ENCODE measurements around the gene SUN1.
A peak's percentile ranks its signal among the peaks of the same experiment; 100 is the strongest.
"Not testable (repeated sequence)": the region's sequence is repeated elsewhere in the genome, so short reads cannot be mapped to it uniquely, and the experiment has no call there.

The SUN1 gene, protein sequence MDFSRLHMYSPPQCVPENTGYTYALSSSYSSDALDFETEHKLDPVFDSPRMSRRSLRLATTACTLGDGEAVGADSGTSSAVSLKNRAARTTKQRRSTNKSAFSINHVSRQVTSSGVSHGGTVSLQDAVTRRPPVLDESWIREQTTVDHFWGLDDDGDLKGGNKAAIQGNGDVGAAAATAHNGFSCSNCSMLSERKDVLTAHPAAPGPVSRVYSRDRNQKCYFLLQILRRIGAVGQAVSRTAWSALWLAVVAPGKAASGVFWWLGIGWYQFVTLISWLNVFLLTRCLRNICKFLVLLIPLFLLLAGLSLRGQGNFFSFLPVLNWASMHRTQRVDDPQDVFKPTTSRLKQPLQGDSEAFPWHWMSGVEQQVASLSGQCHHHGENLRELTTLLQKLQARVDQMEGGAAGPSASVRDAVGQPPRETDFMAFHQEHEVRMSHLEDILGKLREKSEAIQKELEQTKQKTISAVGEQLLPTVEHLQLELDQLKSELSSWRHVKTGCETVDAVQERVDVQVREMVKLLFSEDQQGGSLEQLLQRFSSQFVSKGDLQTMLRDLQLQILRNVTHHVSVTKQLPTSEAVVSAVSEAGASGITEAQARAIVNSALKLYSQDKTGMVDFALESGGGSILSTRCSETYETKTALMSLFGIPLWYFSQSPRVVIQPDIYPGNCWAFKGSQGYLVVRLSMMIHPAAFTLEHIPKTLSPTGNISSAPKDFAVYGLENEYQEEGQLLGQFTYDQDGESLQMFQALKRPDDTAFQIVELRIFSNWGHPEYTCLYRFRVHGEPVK

DNA sequence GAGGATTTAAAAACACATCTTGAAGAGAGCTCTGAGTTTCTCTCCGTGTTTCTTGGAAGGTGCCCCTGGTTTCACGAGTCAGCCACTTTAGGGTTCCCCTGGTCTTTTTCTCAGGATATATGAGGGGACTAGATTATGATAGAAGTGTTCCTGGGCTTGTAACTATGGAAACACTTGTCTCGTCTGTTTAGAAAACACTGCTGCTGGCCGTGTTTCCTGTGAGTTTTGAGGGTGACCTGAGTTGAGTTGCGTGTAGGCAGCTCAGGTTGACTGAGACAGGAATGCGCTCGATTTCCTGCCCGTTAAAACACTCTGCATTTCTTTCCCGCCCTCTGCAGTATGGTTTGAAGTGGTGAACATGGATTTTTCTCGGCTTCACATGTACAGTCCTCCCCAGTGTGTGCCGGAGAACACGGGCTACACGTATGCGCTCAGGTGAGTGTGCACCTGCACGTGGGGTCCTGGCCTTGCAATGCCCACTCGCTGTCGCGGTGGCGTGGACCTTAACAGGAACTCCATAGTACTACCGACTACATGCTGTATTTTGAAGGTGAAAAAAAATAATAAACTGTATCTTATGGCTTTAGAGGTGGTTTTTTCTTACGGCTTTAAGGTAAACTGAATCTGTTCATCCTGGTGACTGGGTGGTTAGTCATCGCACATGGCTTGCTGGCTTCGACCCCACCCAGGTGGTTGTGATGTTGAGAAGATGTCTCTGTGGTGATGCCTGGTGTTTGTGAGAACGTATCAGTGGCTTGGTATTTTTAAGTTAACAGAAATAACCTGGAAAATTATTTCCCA lies at the start of gene SUN1:
SUN1 (plus strand) TSS at position 310 of the 801 bp plus-strand sequence; CDS start at position 359, 49 bp downstream.
- no peak for DNase-seq (ENCODE audit: low spot score)

DNA sequence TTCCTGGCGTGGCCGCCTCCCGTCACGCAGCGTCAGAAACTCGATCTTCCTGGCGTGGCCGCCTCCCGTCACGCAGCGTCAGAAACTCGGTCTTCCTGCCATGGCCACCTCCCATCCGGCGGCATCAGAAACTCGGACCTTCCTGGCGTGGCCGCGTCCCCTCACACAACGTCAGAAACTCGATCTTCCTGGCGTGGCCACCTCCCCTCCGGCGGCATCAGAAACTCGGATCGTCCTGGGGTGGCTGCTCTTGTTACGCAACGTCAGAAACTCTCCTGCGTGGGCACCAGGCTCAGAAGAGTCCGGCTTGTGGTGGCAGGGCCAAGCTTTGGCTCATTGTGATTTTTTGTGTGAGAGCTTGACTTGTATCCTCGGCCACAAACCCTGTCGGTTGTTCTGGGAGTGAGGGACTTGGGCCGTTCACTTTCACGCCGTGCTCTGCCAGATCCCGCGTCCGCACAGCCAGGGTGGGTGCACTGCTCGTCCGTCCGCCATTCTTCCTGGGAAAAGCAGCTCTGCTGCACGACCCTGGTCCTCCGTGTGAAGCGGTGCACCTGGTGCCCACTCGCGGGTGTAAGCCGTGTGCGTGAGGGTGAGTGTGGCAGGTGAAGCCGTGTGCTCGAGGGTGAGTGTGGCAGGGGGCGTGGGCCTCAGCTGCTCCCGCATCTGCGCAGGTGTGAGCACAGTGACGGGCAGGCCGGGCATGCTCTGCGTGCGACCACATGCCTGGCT lies 49.4 kb upstream of the SUN1 start:
- DNase-seq (ENCODE audit: low spot score): no peak

DNA sequence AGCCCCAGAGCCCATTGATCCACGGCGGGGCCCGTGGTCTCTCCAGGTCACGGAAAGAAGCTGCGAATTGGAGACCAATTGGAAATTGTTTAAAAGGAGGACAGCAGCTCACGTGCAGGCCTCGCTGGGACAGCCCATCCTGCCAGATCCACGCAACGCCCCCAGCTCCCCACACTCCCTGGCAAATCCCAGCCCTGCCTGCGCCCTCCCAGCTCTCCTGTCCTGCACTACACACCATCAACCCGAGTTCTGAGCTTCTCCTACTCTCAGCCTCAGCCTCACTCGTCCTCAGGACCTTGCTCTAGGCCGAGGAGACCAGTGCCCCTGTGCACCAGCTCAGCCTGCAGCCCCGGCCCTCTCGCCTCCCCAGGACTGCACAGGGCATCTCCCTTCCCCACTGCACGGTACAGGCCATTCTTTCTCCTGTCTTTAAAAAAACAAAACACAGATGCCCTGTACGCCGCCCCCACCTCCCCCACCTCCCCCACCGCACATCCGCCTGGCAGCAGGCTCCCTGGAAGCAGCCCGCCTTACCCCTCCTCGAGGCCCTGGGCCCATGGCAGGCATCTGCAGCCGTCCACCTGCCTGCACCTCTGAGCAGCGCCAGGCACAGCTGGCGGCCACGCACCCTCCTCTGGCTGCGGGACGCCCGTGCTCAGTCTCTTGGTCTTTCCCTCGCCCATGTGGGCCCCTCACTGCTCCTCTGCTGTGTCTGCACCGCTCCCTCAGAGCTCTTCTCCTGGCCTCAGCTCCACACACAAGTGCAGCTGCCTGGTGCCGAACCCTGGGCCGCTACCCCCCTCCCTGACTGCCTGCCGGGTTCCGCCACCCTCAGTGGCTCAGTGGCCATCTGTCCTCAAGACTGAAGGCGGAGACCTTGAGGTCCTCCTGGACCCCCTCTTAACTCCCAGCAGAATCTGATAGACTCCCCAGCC lies 48.5 kb upstream of the SUN1 start:
- no peak for DNase-seq (ENCODE audit: low spot score)

DNA sequence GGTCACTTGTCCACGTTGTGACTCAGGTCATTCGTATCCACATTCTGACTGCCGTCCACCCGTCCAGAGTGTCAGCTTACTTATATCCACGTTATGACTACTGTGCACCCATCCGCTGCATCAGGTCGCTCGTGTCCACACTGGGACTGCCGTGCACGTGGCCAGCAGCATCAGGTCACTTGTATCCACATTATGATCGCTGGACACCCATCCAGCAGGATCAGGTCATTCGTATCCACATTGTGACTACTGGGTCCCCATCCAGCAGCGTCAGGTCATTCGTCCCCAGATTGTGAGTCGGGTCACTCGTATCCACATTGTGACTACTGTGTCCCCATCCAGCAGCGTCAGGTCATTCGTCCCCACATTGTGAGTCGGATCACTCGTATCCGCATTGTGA lies 47.3 kb upstream of the SUN1 start:
- no peak for DNase-seq (ENCODE audit: low spot score)

DNA sequence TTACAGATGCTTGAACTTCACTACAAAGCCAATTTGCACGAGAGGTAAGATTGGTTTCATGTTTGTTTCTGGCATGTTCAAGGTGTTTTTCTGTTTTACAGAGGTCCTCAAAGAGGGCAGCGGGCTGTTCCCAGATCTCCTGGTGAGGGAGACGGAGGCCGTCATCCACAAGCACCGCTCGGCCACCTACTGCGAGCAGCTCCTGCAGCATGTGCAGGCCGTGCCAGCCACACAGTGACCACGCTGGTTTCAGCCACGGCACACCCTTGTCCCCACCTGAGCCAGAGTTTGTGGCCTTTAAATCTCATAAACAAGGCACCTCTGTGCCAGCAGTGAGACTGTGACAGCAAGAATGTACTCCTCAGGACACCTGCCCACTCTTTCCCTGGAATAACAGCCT lies 46.9 kb upstream of the SUN1 start:
- DNase-seq (ENCODE audit: low spot score): no peak

DNA sequence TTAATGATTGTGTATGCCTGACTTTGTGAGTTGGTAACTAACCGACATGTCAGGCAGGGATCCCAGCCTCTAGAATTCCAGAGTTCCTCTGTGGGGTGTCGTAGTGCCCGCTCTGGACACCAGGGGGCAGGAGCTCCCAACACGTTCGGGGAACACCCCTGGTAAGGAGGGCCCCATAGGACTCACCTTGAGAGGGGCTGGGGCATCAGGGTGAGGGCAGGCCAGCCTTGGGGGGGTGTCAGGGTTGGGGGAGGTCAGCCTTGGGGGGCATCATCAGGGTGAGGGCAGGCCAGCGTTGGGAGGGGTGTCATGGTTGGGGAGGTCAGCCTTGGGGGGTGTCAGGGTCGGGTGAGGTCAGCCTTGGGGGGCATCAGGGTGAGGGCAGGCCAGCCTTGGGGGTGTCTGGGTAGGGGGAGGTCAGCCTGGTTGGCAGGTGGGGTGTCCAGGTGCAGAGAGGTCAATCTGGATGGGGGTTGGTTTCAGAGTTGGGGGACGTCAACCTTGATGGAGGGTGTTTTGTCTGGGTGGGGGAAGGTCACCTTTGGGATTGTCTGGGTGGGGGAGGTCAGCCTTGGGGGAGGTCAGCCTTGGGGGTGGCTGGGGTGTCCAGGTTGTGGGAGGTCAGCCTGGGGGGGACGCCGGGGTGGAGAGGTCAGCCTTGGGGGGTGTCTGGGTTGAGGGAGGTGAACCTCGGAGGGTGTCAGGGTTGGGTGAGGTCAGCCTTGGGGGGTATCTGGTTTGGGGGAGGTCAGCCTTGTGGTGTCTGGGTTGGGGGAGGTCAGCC lies 45.6 kb upstream of the SUN1 start:
- peak; percentile 22 for DNase-seq (ENCODE audit: low spot score)

DNA sequence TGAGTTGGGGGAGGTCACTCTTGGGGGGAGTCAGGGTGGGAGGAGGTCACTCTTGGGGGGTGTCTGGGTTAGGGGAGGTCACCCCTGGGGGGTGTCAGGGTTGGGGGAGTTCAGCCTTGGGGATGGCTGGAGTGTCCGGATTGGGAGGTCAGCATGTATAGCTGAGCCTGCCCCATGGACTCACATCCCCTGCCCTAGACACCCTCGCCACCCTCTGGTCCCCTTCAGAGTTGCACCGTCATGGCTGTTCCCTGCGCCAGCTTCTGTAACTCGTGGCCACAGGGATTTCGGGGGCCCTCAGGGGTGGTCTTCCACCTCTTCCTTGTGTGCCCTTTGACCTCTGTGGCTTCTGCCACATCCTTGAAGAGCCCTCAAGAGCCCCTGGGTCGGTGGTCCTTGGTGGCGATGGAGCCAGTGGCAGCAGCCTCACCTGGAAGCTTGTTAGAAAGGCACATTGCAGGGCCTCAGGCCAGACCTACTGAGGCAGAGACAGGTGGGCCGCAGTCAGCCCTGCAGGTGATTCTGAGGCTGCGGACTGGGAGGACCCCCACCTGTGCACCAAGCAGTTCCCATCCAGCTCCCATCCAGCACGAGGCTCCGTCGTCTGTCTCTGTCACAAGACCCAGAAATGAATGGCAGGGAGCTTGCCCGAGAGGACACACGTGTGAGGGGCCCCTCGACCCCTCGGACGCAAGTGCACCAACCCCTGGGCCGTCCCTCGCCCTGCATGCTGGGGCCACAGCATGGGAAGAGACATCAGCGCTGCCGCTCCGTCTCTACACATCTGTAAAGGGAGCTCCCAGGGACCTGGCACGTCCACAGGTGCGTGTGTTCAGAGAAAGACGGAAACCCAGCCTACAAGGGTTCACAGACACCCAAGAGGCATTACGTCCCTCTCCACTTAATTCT lies 44.7 kb upstream of the SUN1 start:
- no peak for DNase-seq (ENCODE audit: low spot score)

DNA sequence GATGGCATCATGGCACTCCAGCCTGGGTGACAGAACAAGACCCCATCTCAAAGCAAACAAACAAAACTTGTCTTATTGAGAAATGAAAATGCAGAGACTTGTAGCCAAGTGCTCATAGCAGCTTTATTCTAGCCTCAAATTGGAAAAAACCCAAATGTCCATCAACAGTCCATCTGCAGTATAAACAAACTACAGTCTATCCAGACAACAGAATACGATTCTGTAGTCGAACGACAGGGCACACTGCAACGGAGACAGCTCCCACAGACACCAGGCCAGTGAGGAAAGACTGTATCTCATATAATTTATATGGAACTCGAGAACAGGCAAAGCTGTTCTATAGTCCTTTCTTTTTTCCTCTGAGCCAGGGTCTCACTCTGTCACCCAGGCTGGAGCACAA lies 40.8 kb upstream of the SUN1 start:
- DNase-seq (ENCODE audit: low spot score): peak; percentile 19

DNA sequence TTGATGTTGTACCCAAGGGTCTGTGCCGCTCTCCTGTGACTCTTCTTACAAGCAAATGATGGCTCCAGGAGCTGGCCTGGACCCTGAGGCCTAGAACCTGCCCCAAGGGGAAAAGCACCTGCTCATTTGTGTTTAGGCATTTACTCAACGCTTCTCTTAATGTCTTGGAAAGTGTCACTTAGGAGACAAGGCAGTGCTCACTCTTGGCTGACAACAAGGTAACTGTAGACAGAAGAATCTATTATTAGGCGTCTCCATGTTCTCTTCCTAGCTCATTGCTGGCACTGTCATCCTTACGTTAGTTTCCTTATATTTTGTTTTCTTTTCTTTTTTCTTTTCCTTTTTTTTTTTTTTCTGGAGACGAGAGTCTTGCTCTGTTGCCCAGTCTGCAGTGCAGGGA lies 38.1 kb upstream of the SUN1 start:
- DNase-seq (ENCODE audit: low spot score): no peak

DNA sequence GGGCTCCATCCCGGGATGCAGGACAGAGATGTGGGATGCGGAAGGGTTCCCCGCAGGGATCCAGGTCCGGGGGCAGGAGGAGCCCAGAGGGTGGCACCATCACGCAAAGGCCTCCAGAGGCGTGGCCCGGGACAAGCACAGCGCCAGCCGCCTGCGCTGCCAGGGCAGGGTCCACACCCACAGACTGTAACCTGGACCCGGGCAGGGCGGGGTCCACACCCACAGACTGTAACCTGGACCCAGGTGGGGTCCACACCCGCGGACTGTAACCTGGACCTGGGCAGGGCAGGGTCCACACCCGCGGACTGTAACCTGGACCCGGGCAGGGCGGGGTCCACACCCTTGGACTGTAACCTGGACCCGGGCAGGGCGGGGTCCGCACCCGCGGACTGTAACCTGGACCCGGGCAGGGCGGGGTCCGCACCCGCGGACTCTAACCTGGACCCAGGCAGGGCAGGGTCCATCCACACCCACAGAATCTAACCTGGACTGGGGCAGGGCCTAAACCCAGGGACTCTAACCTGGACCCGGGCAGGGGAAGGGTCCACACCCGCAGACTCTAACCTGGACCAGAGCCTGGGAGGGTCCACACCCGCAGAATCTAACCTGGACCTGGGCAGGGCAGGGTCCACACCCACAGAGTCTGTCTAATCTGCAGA lies 37.5 kb upstream of the SUN1 start:
- no peak for DNase-seq (ENCODE audit: low spot score)

DNA sequence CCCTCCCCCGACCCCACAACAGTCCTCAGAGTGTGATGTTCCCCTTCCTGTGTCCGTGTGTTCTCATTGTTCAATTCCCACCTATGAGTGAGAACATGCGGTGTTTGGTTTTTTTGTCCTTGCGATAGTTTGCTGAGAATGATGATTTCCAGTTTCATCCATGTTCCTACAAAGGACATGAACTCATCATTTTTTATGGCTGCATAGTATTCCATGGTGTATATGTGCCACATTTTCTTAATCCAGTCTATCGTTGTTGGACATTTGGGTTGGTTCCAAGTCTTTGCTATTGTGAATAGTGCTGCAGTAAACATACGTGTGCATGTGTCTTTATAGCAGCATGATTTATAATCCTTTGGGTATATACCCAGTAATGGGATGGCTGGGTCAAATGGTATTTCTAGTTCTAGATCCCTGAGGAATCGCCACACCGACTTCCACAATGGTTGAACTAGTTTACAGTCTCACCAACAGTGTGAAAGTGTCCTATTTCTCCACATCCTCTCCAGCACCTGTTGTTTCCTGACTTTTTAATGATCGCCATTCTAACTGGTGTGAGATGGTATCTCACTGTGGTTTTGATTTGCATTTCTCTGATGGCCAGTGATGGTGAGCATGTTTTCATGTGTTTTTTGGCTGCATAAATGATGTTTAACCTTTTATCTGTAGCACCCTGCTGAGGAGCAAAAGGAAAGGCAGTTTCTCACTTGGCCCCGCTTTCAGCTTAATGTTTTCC lies 35.7 kb upstream of the SUN1 start:
- DNase-seq (ENCODE audit: low spot score): not testable (repeated sequence)

DNA sequence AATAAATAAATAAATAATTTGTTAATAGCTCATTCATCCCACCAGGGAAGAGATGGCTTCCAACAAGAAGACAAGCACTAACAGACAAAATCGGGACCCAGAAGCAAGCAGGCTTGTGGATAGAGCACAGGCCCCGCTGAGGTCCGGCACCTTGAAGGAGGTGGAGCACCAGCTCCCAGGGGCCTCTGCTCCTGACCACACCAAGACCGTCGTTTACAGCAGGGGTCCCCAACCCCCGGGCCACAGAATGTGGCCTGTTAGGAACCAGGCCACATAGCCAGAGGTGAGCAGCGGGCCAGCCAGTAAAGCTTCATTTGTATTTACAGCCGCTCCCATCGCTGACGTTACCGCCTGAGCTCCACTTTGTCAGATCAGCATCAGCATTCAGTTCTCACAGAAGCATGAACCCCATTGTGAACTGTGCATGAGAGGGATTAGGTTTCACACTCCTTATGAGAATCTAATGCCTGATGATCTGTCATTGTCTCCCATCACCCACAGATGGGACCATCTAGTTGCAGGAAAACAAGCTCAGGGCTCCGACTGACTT lies 33.3 kb upstream of the SUN1 start:
- DNase-seq (ENCODE audit: low spot score): no peak

DNA sequence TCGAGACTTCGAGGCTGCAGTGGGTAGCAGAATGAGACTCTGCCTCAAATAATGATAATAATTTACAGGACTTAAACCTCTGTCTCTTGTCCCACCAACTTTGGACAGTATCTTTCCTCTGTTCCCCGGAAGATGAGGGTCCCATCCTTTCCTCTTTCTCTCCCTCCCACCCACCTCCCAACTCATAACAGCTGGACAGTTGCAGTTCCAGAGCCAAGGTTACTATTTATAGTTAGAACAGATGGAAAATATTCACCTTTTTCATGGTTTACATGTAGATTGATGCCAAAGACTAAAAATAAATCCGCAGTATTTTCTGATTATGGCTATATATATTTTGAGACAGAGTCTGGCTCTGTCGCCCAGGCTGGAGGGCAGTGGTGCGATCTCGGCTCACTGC lies 31.6 kb upstream of the SUN1 start:
- no peak for DNase-seq (ENCODE audit: low spot score)

DNA sequence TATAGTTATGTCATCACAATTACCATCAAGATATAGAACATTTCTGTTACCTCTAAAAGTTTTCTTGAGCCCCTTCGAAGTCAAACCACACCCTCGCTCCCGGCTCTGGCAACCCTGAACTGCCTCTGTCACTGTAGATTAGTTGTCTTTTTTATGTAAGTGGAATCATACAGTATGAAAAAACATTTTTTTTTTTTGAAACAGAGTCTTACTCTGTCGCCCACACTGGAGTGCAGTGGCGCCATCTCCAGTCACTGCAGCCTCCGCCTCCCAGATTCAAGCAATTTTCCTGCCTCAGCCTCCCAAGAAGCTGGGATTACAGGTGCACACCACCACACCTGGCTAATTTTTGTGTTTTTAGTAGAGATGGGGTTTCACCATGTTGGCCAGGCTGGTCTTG lies 30.9 kb upstream of the SUN1 start:
- DNase-seq (ENCODE audit: low spot score): not testable (repeated sequence)

DNA sequence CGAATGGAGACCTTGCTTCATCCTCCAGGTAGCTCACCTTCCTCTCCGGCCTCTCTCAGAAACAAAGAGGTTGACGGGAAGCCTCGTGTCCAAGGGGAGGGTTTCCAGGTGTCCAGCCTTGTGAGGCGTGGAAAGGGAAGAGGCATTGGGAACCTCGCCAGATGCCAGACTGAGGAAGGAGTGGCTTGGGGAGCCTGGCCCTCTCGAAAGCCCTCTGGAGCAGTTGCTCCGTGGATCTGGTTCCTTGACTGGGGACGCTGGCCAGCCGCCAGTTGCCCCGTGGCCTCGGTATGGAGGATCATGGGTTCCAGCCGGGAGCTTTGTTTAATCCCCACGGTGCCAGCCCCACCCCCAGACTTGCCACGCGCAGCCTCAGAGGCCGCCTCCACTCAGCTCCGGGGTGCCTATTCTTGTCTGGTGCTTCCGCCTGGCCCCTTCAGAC lies 30.3 kb upstream of the SUN1 start:
- no peak for DNase-seq (ENCODE audit: low spot score)

DNA sequence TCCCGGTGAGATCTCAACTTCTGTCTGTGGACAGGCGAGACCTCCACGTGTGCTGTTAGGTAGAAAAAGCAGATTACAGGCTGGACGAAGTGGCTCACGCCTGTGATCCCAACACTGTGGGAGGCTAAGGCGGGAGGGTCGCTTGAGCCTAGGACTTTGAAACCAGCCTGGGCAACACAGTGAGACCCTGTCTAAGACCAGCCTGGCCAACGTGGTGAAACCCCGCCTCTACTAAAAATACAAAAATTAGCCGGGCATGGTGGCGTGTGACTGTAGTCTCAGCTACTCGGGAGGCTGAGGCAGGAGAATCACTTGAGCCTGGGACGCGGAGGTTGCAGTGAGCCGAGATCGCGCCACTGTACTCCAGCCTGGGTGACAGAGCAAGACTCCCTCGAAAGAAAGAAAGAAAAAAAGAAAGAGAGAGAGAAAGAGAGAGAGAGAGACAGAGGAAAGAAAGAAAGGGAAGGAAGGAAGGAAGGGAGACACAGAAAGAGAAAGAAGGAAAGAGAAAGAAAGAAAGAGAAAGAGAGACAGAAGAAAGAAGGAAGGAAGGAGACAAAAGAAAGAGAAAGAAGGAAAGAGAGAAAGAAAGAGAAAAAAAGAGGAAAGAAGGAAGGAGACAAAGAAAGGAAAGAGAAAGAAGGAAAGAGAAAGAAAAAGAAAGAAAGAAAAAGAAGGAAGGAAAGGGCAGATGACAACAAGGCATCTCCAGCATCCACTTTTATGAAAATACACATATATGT lies 29.6 kb upstream of the SUN1 start:
- DNase-seq (ENCODE audit: low spot score): no peak

All from putamen (tissue), 1 donor.